HL-60/S4 treated with retinoic acid at 250 ng/mL for 4 days and 3 days (cell line): ENCODE data around the gene LENG1.

Experiments used
- in situ Hi-C: fragments of 300-500 bp; cut with MboI; formaldehyde crosslinking; loops from 2 replicates; pipeline ENCODE4 v1.7.0; 2022; ENCODE audit warnings: low sequenced_read_pairs

The LENG1 gene

DNA sequence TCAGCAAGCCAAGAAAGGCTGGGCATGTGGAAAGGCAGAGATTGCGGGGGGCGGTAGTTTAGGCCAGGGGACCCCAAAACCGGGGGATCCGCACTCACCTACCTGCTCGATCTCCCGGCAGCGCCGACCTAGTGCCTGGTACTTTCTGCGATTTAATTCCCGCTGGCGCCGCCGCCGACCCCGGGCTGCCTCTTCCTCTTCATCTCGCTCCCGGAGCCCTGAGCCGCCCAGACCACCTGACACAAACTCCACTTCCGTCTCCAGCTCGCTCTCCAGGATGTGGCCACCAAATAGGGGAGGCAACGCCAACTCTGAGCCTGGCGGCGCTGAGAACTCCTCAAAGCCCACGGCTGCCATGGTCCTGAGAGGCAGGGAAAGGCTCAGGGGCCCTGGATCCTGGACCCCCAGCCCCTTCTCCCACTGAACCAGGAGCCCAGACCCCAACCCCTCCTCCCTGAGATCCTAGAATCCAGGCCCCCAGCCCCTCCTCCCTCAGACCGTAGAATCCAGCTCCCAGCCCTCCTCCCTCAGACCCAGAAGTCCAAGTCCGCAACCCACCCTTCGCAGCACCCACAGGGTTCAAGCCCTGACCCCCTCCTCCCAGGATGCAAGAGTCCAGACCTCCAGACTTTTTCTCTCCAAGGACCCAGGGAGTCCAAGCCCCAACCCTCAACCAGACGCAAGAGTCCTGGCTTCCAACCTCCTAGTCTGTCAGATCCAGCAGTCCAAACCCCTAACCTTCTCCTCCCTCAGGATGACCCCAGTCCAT lies 45.0 kb downstream of the LENG1 start:
- in situ Hi-C loops: no loop called here

DNA sequence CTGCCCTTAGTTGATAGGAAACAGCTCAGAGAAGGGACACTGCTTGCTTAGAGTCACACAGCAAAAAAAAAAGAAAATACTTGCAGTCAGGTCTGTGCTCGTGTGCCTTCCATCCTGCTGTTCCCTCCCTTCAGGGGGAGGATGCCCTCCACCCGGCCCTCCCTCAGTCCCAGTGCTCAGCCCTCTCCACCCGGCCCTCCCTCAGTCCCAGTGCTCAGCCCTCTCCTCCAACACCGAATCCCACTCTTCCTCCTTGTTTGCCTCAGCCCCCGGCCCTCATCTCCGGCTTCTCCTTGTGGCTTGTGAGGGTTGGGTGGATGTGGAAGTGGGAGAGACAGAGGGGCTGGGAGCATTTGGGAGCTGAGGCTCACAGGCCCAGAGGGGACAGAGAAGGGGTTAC lies 49.9 kb downstream of the LENG1 start:
- in situ Hi-C loops: no loop called here

DNA sequence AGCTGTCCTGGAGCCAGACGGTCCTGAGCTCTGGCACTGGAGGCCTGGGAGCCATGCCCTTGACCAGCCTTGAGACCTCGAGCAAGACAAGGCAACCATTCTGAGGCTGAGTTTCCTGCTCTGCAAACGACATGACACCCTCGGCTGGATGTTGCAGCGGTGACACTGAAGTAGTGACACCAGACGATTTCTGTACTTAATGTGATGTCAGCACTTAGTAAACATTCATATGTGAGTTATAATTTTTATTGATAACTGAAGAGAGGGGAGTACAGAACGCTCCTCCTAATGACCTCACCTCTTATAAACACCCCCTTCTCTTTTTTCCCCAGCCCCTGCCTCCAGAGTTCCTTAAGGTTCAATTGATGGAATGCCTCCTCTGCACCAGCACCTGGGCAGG lies 51.0 kb downstream of the LENG1 start:
- in situ Hi-C loops: no loop called here

DNA sequence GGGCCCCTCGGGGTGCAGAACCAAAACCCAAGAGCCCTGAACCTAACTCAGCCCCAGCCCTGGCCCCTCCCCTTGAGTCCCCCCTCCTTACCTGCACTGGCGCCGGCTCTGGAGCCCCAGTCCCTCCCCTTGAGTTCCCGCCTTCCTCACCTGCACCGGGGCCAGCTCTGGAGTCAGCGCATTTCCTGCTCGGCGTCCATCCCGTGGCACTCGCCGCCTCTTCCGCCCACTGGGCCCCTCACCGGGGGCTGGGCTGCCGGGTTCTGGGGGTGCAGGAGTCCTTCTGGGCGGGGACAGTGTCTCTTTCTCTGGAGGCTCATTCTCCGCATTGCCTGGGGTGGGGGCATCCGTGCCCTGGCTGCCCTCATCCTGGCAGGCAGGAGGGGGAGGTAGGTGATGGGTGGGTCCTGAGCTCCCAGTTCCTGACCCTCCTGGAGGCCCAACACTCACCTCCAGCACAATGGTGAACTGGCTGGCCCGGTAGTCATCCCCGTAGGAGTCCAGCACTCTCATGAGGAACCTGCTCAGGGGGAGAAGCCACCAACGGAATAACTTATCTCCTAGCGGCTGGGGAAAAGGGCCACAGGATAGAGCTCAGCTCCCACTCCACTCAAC lies 51.5 kb downstream of the LENG1 start:
- in situ Hi-C loops: no loop called here

DNA sequence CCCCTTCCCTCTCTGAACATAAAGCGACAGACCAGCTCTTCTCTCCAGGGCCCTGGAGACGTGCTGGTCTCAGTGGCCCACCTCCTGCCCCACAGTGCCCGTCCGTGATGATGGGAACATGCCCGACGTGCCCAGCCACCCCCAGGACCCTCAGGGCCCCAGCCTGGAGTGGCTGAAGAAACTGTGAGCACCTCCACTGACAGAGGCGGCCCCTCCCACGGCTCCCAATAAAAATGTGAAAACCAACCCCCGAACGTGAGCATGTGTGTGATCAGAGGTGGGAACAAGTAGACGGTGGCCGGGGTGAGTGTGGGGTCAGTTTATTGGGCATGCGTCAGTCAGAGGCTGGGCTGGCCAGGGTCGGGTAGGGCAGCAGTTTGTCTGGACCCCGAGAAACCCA lies 52.8 kb downstream of the LENG1 start:
- in situ Hi-C loops: no loop called here

DNA sequence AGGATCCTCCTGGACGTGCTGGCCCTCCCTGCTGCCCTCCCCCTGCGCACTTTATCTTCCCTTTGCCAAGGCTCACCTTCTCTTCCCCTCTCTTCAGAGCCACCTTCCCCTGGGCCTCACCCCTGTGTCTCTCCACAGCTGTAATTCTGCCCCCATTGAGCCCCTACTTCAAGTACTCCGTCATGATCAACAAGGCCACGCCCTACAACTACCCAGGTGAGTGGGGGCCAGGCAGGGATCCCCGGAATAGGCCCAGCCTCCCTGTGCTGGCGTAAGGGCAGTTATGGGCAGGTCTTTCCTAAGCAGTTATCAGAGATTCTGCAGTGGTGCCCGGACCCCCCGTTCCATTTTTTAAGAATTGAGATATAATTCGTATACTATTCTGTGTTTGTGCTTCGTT lies 53.7 kb downstream of the LENG1 start:
- in situ Hi-C loops: no loop called here
